Parathyroid adenoma (tissue), 2 donors: ENCODE data around the gene CEP350.

Source experiments
- H2AFZ ChIP-seq: fragments of 300-600 bp; sonication (generic); one replicate; pipeline ENCODE4 v1.7.0; 2017; ENCODE audit warnings: antibody characterized with exemption, mild to moderate bottlenecking
- H3K27ac ChIP-seq: fragments of 300-600 bp; sonication (generic); one replicate; pipeline ENCODE4 v1.7.0; 2017
- H3K27me3 ChIP-seq: fragments of 300-600 bp; sonication (generic); one replicate; pipeline ENCODE4 v1.7.0; 2017; ENCODE audit warnings: low read length; ENCODE audit not compliant: control insufficient read depth, insufficient read depth
- H3K36me3 ChIP-seq: fragments of 300-600 bp; sonication (generic); one replicate; pipeline ENCODE4 v1.7.0; 2017; ENCODE audit warnings: low read length; ENCODE audit not compliant: control insufficient read depth, insufficient read depth
- H3K4me1 ChIP-seq: fragments of 300-600 bp; sonication (generic); one replicate; pipeline ENCODE4 v1.7.0; 2017; ENCODE audit warnings: control low read depth
- H3K4me2 ChIP-seq: fragments of 300-600 bp; sonication (generic); one replicate; pipeline ENCODE4 v1.7.0; 2017; ENCODE audit warnings: low read length
- H3K4me3 ChIP-seq: fragments of 300-600 bp; sonication (generic); one replicate; pipeline ENCODE4 v1.7.0; 2017; ENCODE audit warnings: low read depth, low read length
- H3K79me2 ChIP-seq: fragments of 300-600 bp; sonication (generic); one replicate; pipeline ENCODE4 v1.7.0; 2017; ENCODE audit warnings: control low read depth
- H3K9ac ChIP-seq: fragments of 300-600 bp; sonication (generic); one replicate; pipeline ENCODE4 v1.7.0; 2017; ENCODE audit warnings: mild to moderate bottlenecking
- H3K9me3 ChIP-seq: fragments of 300-600 bp; sonication (generic); one replicate; pipeline ENCODE4 v1.7.0; 2017; ENCODE audit warnings: low read length; ENCODE audit not compliant: control insufficient read depth
- CTCF ChIP-seq: fragments of 300-600 bp; sonication (generic); IDR thresholded peaks from one replicate; pipeline ENCODE4 v1.7.0; 2017; ENCODE audit warnings: antibody characterized with exemption, mild to moderate bottlenecking
- donor health status: primary hyperparathyroidism.

Gene CEP350

GRCh38 chr1:180033390-180033789 is 78.8 kb downstream of the CEP350 start:
- no peaks in the 10 kb centered on the region for H3K36me3 ChIP-seq

GRCh38 chr1:180040034-180040433 is 85.4 kb downstream of the CEP350 start:
- no peaks in the 10 kb centered on the region for H3K36me3 ChIP-seq
- TF ChIP-seq CTCF: no peak

More at GRCh38 chr1:180033390-180033789, 78.8 kb downstream of the CEP350 start:
- Histone ChIP-seq H3K4me2 (no peak overlapping the region), H3K4me3 (no peak overlapping the region), H3K27me3 (no peaks in the 10 kb centered on the region), H3K79me2 (no peaks in the 10 kb centered on the region), H3K9me3 (no peaks in the 10 kb centered on the region), H2AFZ (no peak overlapping the region), H3K27ac (no peak overlapping the region), H3K4me1 (no peaks in the 10 kb centered on the region), H3K9ac (no peak overlapping the region)
- no peak for TF ChIP-seq CTCF

GRCh38 chr1:180041582-180041981 is 87.0 kb downstream of the CEP350 start:
- Histone ChIP-seq H2AFZ (no peak overlapping the region), H3K79me2 (no peaks in the 10 kb centered on the region), H3K27ac (no peak overlapping the region), H3K4me1 (no peaks in the 10 kb centered on the region), H3K9ac (no peak overlapping the region), H3K4me3 (no peak overlapping the region), H3K4me2 (no peak overlapping the region), H3K36me3 (no peaks in the 10 kb centered on the region), H3K27me3 (no peaks in the 10 kb centered on the region), H3K9me3 (no peaks in the 10 kb centered on the region)
- TF ChIP-seq CTCF: no peak

More at GRCh38 chr1:180040034-180040433, 85.4 kb downstream of the CEP350 start:
- H3K27ac ChIP-seq: no peak overlapping the region
- H3K27me3 ChIP-seq: no peaks in the 10 kb centered on the region
- no peaks in the 10 kb centered on the region for H3K79me2 ChIP-seq
- H2AFZ ChIP-seq: no peak overlapping the region
- no peak overlapping the region for H3K9ac ChIP-seq
- no peaks in the 10 kb centered on the region for H3K9me3 ChIP-seq
- H3K4me3 ChIP-seq: no peak overlapping the region
- no peak overlapping the region for H3K4me2 ChIP-seq
- no peaks in the 10 kb centered on the region for H3K4me1 ChIP-seq

GRCh38 chr1:180042988-180043622 is 88.5 kb downstream of the CEP350 start:
- Histone ChIP-seq H3K27me3 (no peaks in the 10 kb centered on the region), H3K4me2 (no peak overlapping the region), H3K36me3 (no peaks in the 10 kb centered on the region), H3K9ac (no peak overlapping the region), H3K9me3 (no peaks in the 10 kb centered on the region), H3K4me3 (no peak overlapping the region), H3K27ac (no peak overlapping the region), H3K4me1 (no peaks in the 10 kb centered on the region), H2AFZ (no peak overlapping the region), H3K79me2 (no peaks in the 10 kb centered on the region)
- no peak for TF ChIP-seq CTCF

GRCh38 chr1:180043785-180044184 is 89.2 kb downstream of the CEP350 start:
- no peaks in the 10 kb centered on the region for H3K4me1 ChIP-seq
- H3K4me2 ChIP-seq: no peak overlapping the region
- H2AFZ ChIP-seq: no peak overlapping the region
- no peak for TF ChIP-seq CTCF
- H3K9me3 ChIP-seq: no peaks in the 10 kb centered on the region
- no peak overlapping the region for H3K4me3 ChIP-seq
- no peak overlapping the region for H3K9ac ChIP-seq
- H3K27me3 ChIP-seq: no peaks in the 10 kb centered on the region
- no peaks in the 10 kb centered on the region for H3K79me2 ChIP-seq
- H3K27ac ChIP-seq: no peak overlapping the region
- H3K36me3 ChIP-seq: no peaks in the 10 kb centered on the region
